PC-3 (cell line): Measurements from ENCODE around the gene EXD3. TPM values are rescaled to one million over a fixed set of nuclear protein-coding genes. Genes with fewer than 3 reads are reported as not detected.

Experiments used
- ATAC-seq: fragments of 200-7000 bp; cut with Tn5 transposase; 2 replicates; pipeline ENCODE4 v1.9.1; 2020; ENCODE audit warnings: mild to moderate bottlenecking, moderate library complexity
- BruUV-seq: library from RNA; stranded (reverse); fragments of 400-500 nt; replicated peaks from 2 replicates; lab custom pipeline; 2021; lab: Mats Ljungman, UMichigan
- CTCF ChIA-PET: fragments of 300-600 bp; sonication (Branson Sonifier 250); formaldehyde crosslinking; loops from one replicate; lab custom pipeline; 2022; ENCODE audit warnings: antibody characterized with exemption; lab: Charles Lee
- POLR2A ChIA-PET: fragments of 300-600 bp; sonication (Branson Sonifier 250); formaldehyde crosslinking; loops from one replicate; lab custom pipeline; 2022; ENCODE audit warnings: antibody characterized with exemption; ENCODE audit not compliant: unreplicated experiment; lab: Charles Lee
- DNase-seq: peaks from one replicate; pipeline ENCODE4 v3.0.0-alpha.2; 2015
- H2AFZ ChIP-seq: fragments of 300-600 bp; sonication (generic); 2 replicates; pipeline ENCODE4 v1.6.0; 2016; ENCODE audit warnings: antibody characterized with exemption, low read length
- H3F3A ChIP-seq: fragments of 300-600 bp; sonication (generic); one replicate; pipeline ENCODE4 v1.6.0; 2017; ENCODE audit warnings: antibody characterized with exemption, low read length, control low read depth, mild to moderate bottlenecking; ENCODE audit not compliant: unreplicated experiment
- H3K27ac ChIP-seq: fragments of 300-600 bp; sonication (generic); 2 replicates; pipeline ENCODE4 v1.5.1; 2016; ENCODE audit warnings: mild to moderate bottlenecking, low read length
- H3K27me3 ChIP-seq: fragments of 300-600 bp; sonication (generic); 2 replicates; pipeline ENCODE4 v1.6.1; 2016; ENCODE audit warnings: low read length, mixed read lengths
- H3K36me3 ChIP-seq: fragments of 300-600 bp; sonication (generic); 2 replicates; pipeline ENCODE4 v1.6.1; 2016; ENCODE audit warnings: low read depth, mixed run types, low read length, mixed read lengths
- H3K4me1 ChIP-seq: fragments of 300-600 bp; sonication (generic); 2 replicates; pipeline ENCODE4 v1.5.1; 2016; ENCODE audit warnings: low read length; ENCODE audit not compliant: insufficient read depth
- H3K4me2 ChIP-seq: fragments of 300-600 bp; sonication (generic); 2 replicates; pipeline ENCODE4 v1.6.0; 2016; ENCODE audit warnings: low read length
- H3K4me3 ChIP-seq: fragments of 300-600 bp; sonication (generic); 2 replicates; pipeline ENCODE4 v1.5.1; 2016; ENCODE audit warnings: mild to moderate bottlenecking, low read length, mixed read lengths
- H3K79me2 ChIP-seq: fragments of 300-600 bp; sonication (generic); 2 replicates; pipeline ENCODE4 v1.6.1; 2017; ENCODE audit warnings: low read length, mixed read lengths
- H3K9ac ChIP-seq: fragments of 300-600 bp; sonication (generic); 2 replicates; pipeline ENCODE4 v1.6.0; 2016; ENCODE audit warnings: mild to moderate bottlenecking, low read length
- H3K9me2 ChIP-seq: fragments of 300-600 bp; sonication (generic); replicated peaks from 2 replicates; pipeline ENCODE4 v1.6.1; 2016; ENCODE audit warnings: mixed run types, low read length, mixed read lengths
- H3K9me3 ChIP-seq: fragments of 300-600 bp; sonication (generic); 2 replicates; pipeline ENCODE4 v1.6.1; 2016; ENCODE audit warnings: low read length, mixed read lengths
- H4K20me1 ChIP-seq: fragments of 300-600 bp; sonication (generic); 2 replicates; pipeline ENCODE4 v1.6.1; 2016; ENCODE audit warnings: low read length, mixed read lengths
- CTCF ChIP-seq: fragments of 300-600 bp; sonication (generic); conservative IDR thresholded peaks from 2 replicates; pipeline ENCODE4 v1.5.1; 2017; ENCODE audit warnings: antibody characterized with exemption, low read depth, mild to moderate bottlenecking, low read length
- EZH2 ChIP-seq: fragments of 300-600 bp; sonication (generic); IDR thresholded peaks from one replicate; pipeline ENCODE4 v1.6.1; 2017; ENCODE audit warnings: antibody characterized with exemption, mild to moderate bottlenecking, low read length; ENCODE audit not compliant: unreplicated experiment
- EZH2phosphoT487 ChIP-seq: fragments of 300-600 bp; sonication (generic); IDR thresholded peaks from 2 replicates; pipeline ENCODE4 v1.6.1; 2018; ENCODE audit warnings: mild to moderate bottlenecking, antibody characterized with exemption, low read length, borderline replicate concordance
- intact Hi-C: fragments of 100-400 bp; cut with micrococcal nuclease; formaldehyde crosslinking; loops from 2 replicates; pipeline ENCODE4 v1.9.0; 2023
- total RNA-seq: library from RNA; depleted of rRNA; stranded (reverse); fragments of >200 nt; gene quantifications from 2 replicates; pipeline ENCODE4 v1.2.3, GENCODE V29; 2014

The EXD3 gene
- total RNA-seq, 1 experiment from 2014 or later = 1.9 TPM

GRCh38 chr9:137372693-137373610 lies 50.0 kb downstream of the EXD3 start:
- H3K9me2 ChIP-seq = no peaks in the 10 kb centered on the region
- intact Hi-C loops = no loop called here
- no peak for DNase-seq
- POLR2A ChIA-PET = no interaction called here
- no peak overlapping the region for H3K9ac ChIP-seq
- no peak for ATAC-seq
- no peak overlapping the region for H3K4me2 ChIP-seq
- no peaks in the 10 kb centered on the region for H3K4me1 ChIP-seq
- no peaks in the 10 kb centered on the region for H3K9me3 ChIP-seq
- no peaks in the 10 kb centered on the region for H3K79me2 ChIP-seq
- H3K36me3 ChIP-seq = no peaks in the 10 kb centered on the region
- no peak overlapping the region for H2AFZ ChIP-seq
- no peaks in the 10 kb centered on the region for H4K20me1 ChIP-seq
- no peaks in the 10 kb centered on the region for H3F3A ChIP-seq
- H3K27ac ChIP-seq = no peak overlapping the region
- no peak for TF ChIP-seq EZH2
- no peak for TF ChIP-seq EZH2phosphoT487
- no peak for TF ChIP-seq CTCF
- CTCF ChIA-PET = no interaction called here
- no peaks in the 10 kb centered on the region for H3K27me3 ChIP-seq
- no TSS peak for BruUV-seq
- no peak overlapping the region for H3K4me3 ChIP-seq

GRCh38 chr9:137371946-137372651 lies 50.9 kb downstream of the EXD3 start:
- Histone ChIP-seq H4K20me1 (no peaks in the 10 kb centered on the region), H3K9me3 (no peaks in the 10 kb centered on the region), H2AFZ (no peak overlapping the region), H3K9me2 (no peaks in the 10 kb centered on the region), H3K4me3 (no peak overlapping the region), H3K36me3 (no peaks in the 10 kb centered on the region), H3F3A (no peaks in the 10 kb centered on the region), H3K27me3 (no peaks in the 10 kb centered on the region), H3K27ac (no peak overlapping the region), H3K9ac (no peak overlapping the region), H3K79me2 (no peaks in the 10 kb centered on the region), H3K4me2 (no peak overlapping the region), H3K4me1 (no peaks in the 10 kb centered on the region)
- TF ChIP-seq CTCF = no peak
- no peak for TF ChIP-seq EZH2
- TF ChIP-seq EZH2phosphoT487 = no peak
- intact Hi-C loops = no loop called here
- BruUV-seq = no TSS peak
- POLR2A ChIA-PET = no interaction called here
- ATAC-seq (no peak), DNase-seq (no peak)
- CTCF ChIA-PET = no interaction called here

DNA sequence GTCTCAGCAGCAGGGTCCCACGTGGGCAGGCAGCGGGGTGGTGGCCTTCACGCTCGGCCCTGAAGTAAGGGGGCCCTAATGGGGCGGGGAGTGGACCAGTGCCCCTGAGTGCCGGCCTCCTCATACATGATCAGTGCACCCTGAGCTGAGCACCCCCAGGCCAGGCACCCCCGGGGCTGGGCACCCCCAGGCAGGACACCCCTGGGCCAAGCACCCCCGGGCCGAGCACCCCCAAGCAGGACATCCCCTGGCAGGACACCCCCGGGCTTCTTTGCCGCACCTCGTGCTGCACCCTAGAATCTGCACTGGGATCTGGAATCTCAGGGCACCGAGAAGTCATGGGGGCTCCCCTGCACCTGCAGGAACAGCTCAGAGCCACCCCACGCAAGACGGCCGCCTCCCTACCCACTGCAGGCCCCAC lies 51.4 kb downstream of the EXD3 start:
- TF ChIP-seq EZH2phosphoT487 (no peak), EZH2 (no peak)
- Histone ChIP-seq H3K4me3 (no peak overlapping the region), H4K20me1 (no peaks in the 10 kb centered on the region), H3K27me3 (no peaks in the 10 kb centered on the region), H3K4me1 (no peaks in the 10 kb centered on the region), H3K36me3 (no peaks in the 10 kb centered on the region), H3K4me2 (no peak overlapping the region), H3K9ac (no peak overlapping the region), H3K27ac (no peak overlapping the region), H2AFZ (no peak overlapping the region), H3K9me3 (no peaks in the 10 kb centered on the region), H3F3A (no peaks in the 10 kb centered on the region), H3K79me2 (no peaks in the 10 kb centered on the region), H3K9me2 (no peaks in the 10 kb centered on the region)
- BruUV-seq = no TSS peak
- no peak for DNase-seq
- ChIA-PET POLR2A (no interaction called here), CTCF (no interaction called here)
- no peak for ATAC-seq
- intact Hi-C loops = no loop called here
